CD4-positive, alpha-beta T cell treated with Interleukin-15 for 4 hours (primary cell): ENCODE measurements around the gene CAMTA1.

ENCODE experiments used
- DNase-seq: peaks from one replicate; pipeline ENCODE4 v3.0.0-alpha.2; 2020; ENCODE audit warnings: low spot score

The CAMTA1 gene

GRCh38 chr1:7006996-7007871 lies 222.0 kb downstream of the CAMTA1 start:
- no peak for DNase-seq

DNA sequence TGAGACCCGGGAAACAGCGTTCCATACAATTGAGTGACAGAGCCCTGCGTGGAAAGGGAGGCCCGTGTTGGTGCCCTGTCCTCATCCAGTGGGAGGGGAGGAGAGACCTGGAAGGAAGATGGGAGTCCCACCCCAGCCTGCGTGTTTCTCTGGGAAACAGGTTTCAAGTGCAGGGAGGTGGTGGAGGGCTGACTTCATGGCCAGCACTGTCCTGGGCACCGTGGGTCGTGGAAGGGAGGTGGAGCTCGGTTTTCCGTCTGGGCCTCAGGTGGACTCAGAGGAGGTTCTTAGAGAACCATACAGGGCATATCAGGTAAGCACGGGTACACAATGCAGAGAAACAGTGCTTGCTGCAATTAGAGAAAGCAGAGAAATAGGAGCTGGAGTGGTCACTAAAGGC lies 222.6 kb downstream of the CAMTA1 start:
- DNase-seq = no peak

DNA sequence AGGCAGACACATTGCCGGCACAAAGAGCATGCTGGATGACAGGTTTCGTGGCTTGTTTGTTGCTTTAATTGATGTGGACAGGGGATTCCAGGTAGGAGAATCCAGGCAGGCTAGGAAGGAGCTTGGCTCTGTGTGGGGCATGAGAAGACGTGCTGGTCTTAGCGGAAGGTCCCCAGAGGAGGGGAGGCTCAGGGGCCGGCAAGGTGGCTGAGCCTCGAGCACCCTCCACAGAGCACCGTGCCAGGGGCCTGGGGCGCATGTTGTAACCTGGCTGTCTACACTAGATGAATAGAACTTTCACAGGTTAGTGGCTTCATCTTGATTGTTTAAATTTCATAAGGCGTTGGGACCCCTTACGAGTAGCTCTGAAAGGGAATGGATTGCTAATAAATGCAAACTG lies 223.1 kb downstream of the CAMTA1 start:
- no peak for DNase-seq

DNA sequence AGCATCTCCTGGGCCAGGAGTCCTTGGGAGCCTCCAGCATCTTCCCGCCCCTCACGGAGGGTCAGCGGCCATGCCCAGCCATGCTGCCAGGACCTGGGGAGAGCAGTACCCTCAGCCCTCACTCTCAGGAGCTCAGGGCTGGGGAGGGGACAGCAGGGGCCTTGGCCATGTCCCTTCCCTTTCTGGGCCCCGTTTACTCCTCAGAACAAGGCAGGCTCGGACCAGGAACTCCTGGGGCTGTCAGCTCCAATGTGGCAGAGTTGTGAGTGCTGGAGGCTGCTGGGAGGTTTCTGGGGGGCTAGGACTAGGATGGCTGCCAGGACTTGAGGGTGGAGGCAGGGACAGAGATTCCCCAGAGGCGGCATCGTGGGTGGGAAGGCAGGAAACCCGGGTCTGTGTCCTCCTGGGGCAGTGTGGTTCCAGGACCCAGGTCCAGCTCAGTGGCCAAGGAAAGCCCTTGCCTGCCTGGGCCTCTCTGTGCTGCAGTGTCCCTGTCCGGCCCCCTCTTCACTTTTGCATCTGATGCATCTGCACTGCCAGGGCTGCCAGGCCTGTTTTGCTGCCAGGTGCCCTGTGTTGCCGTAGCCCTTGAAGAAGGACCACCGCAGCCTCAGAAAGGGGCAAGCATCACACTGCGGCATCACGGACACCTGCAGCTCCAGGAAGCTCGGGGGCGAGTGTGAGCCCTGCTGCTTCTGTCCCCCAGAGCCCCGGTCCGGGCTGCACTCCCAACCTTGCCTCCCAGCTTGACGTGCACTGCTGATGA lies 223.9 kb downstream of the CAMTA1 start:
- no peak for DNase-seq

- no peak for DNase-seq
Observed at GRCh38 chr1:7009741-7010525, 224.7 kb downstream of the CAMTA1 start.

GRCh38 chr1:7010534-7011200 lies 225.4 kb downstream of the CAMTA1 start:
- DNase-seq = no peak

GRCh38 chr1:7011826-7012225 lies 226.6 kb downstream of the CAMTA1 start:
- no peak for DNase-seq

DNA sequence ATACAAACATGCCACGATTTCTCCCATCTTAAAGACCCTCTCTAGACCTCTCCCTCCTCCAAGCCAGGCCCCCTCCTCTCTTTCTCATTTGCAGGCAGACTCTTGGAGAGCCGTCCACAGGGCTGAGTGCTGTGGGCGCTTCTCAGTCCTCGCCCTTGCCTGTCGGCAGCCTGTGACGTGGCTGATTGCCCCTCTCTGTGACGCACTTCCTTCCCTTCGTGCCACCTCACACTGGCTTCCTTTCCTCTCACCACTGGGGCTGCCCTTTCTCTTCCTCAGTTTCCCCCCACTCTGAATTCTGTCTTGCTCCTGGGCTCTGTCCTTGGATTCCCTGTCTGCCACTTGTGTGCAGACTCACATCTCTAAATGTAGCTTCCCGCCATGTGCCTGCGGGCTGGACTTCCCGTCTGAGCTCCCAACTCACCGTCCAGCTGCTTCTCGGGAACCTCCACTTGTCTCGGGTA lies 227.2 kb downstream of the CAMTA1 start:
- no peak for DNase-seq

GRCh38 chr1:7013833-7014639 lies 228.8 kb downstream of the CAMTA1 start:
- DNase-seq = no peak

DNA sequence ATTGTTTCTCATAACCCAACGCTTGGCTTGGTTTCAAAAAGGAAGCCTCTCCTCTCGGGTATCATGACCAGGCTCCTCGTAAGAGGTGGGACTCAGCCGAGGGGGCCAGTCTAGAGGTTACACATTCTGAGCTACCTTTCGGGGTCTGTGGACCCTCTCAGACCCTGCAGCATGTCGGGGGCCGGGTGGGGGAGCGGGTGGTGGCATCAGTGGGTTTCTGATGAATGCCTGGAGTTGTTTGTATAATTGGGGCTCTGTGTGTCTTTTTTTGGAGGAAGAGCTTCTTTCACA lies 229.3 kb downstream of the CAMTA1 start:
- DNase-seq = no peak

- DNase-seq = no peak
Observed at GRCh38 chr1:7015022-7015421, 229.8 kb downstream of the CAMTA1 start.

- no peak for DNase-seq
Observed at GRCh38 chr1:7018351-7018750, 233.1 kb downstream of the CAMTA1 start.

- no peak for DNase-seq
Observed at GRCh38 chr1:7018826-7019225, 233.6 kb downstream of the CAMTA1 start.

DNA sequence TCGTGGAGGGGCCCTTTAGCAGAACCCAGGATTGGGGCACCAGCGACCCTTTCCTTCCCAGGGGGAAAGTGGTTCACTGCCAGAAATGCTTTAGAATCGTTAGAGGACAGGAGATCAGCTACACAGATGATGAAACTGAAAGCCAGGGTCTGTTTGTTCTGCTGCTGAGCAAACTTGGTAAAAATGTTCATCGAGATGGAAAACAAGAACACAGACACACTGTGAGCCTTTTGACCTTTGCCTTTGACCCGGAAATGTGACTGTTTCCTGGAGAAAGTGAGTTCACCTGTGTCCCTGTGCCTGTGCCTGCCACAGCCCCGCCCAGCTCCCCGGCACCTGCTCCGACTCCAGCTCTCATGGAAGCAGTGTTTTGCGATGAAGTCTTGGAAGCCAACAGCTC lies 234.3 kb downstream of the CAMTA1 start:
- DNase-seq = no peak

DNA sequence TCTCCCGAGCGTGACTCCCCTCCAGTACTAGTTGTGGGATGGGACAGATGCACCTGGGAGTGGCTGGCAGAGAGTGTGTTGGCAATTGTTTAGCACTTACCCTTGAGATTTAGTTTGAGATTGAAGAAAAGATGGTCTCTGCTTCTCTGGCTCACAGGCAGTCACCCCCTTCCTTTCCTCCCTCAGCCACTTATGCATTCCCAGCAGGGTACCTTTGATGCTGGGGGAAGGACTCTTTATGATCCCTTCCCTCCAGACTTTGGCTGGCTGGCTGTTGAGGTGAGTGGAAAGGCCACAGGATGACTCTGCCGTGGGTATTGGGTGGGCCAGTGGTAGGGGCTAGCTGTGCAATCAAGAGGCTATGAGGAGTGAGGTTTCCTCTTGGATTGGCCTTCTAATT lies 236.8 kb downstream of the CAMTA1 start:
- no peak for DNase-seq

- no peak for DNase-seq
Observed at GRCh38 chr1:7025013-7025412, 239.8 kb downstream of the CAMTA1 start.

GRCh38 chr1:7026169-7026568 lies 240.9 kb downstream of the CAMTA1 start:
- no peak for DNase-seq

- DNase-seq = no peak
Observed at GRCh38 chr1:7032992-7033391, 247.7 kb downstream of the CAMTA1 start.

DNA sequence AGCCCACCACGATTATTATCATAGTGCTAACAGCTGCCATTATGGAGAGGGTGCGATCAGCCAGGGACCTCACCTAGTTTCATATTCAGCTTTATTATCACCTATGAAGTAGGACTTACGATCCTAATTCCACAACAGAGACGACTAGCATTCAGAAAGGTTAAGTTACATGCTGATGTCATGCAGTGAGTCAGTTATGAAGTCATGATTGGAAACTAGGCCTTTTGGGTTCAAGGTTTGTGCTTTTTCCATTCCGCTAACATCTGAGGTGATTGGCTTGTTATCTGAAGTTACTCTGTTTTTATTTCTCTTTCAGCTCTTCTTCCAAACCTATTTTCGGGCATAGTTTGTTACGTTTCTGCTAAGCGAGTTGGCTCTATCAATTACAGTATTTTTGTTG lies 251.1 kb downstream of the CAMTA1 start:
- DNase-seq = no peak

DNA sequence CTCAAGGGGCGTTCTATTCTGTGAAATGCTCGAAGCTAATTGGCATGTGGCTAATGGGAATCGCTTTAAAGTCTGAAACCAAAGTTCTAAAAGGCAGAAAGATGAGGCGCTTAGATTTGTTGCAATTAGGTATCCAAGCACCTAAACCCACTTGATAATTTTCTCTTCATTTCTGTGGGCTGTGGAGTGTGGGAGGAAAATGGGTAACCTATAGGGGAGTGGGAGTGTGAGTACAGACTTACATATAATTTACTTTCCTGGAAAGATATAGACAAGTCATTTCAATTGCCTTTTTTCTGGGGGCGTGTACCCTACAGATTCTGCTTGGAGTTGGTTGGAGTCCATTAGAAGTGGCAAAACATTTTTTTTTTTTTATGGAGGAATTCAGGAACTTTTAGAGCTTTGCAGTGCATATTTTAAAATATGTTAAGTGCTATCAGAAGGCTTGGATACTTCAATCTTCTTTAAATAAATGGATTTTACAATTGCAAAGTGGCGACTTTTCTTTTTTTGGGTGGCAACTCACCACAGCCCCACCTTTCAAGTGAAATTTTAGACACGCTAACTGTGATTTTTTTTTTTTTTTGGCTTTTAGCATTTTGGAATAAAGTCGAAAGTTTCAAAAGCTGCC lies 254.5 kb downstream of the CAMTA1 start:
- DNase-seq = no peak
